ENCODE measurements around the gene MAPK8IP3.

MAPK8IP3 gene

GRCh38 chr16:1749152-1750117 lies 43.4 kb downstream of the MAPK8IP3 start:
- intact Hi-C loops (cut with DNase I; ENCODE audit: low total_unique reads), result no loop called here
- no peak overlapping the region for H3K27ac ChIP-seq
- no peaks in the 10 kb centered on the region for H3K4me1 ChIP-seq
- no peaks in the 10 kb centered on the region for H3K27me3 ChIP-seq
- H3K4me3 ChIP-seq, result no peak overlapping the region
- peaks cover 45 to 94% (median 72%) of the 10 kb centered on the region in 3 donors for H3K36me3 ChIP-seq
- no peak for TF ChIP-seq CTCF (IDR thresholded peaks at IDR 0.05)
- H3K9me3 ChIP-seq, result no peaks in the 10 kb centered on the region
- no peak for DNase-seq

- H3K36me3 ChIP-seq, result peaks cover 49 to 81% (median 57%) of the 10 kb centered on the region in 3 donors
- TF ChIP-seq CTCF (IDR thresholded peaks at IDR 0.05), result no peak
- intact Hi-C loops (cut with DNase I; ENCODE audit: low total_unique reads), result no loop called here
Observed at GRCh38 chr16:1751946-1752345, 46.0 kb downstream of the MAPK8IP3 start.

GRCh38 chr16:1752853-1753252 lies 46.9 kb downstream of the MAPK8IP3 start:
- H3K9me3 ChIP-seq, result no peaks in the 10 kb centered on the region
- DNase-seq, result no peak
- H3K36me3 ChIP-seq, result peaks cover 50 to 79% (median 57%) of the 10 kb centered on the region in 3 donors

More at GRCh38 chr16:1751946-1752345, 46.0 kb downstream of the MAPK8IP3 start:
- H3K9me3 ChIP-seq, result no peaks in the 10 kb centered on the region
- no peaks in the 10 kb centered on the region for H3K27me3 ChIP-seq
- H3K27ac ChIP-seq, result no peak overlapping the region
- H3K4me3 ChIP-seq, result no peak overlapping the region
- H3K4me1 ChIP-seq, result no peaks in the 10 kb centered on the region
- DNase-seq, result no peak

DNA sequence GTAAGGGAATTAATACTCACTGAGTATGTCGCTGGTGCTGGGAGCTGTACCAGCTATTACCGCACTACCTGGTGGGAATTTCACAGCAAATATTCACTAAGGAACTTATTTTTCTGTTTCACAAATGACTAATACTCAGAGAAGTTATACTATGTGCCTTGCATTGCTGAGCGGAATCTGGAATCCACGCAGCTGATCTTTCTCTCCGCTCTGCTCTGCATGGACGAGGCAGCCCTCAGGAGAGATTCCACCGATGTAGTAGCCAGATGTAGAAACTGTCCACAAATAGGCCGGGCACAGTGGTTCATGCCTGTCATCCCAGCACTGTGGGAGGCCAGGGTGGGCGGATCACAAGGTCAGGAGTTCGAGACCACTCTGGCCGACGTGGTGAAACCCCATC lies 48.2 kb downstream of the MAPK8IP3 start:
- H3K27me3 ChIP-seq, result no peaks in the 10 kb centered on the region
- intact Hi-C loops (cut with DNase I; ENCODE audit: low total_unique reads), result no loop called here
- H3K9me3 ChIP-seq, result no peaks in the 10 kb centered on the region
- H3K4me1 ChIP-seq, result no peaks in the 10 kb centered on the region
- H3K4me3 ChIP-seq, result no peak overlapping the region
- no peak for TF ChIP-seq CTCF (IDR thresholded peaks at IDR 0.05)
- no peak overlapping the region for H3K27ac ChIP-seq
- DNase-seq, result no peak
- H3K36me3 ChIP-seq, result peaks cover 39 to 79% (median 53%) of the 10 kb centered on the region in 3 donors

More at GRCh38 chr16:1752853-1753252, 46.9 kb downstream of the MAPK8IP3 start:
- Histone ChIP-seq H3K4me3 (no peak overlapping the region), H3K4me1 (no peaks in the 10 kb centered on the region), H3K27me3 (no peaks in the 10 kb centered on the region), H3K27ac (no peak overlapping the region)
- intact Hi-C loops (cut with DNase I; ENCODE audit: low total_unique reads), result no loop called here
- TF ChIP-seq CTCF (IDR thresholded peaks at IDR 0.05), result no peak

- Histone ChIP-seq H3K4me1 (no peaks in the 10 kb centered on the region), H3K27me3 (no peaks in the 10 kb centered on the region), H3K27ac (no peak overlapping the region), H3K4me3 (no peak overlapping the region), H3K9me3 (no peaks in the 10 kb centered on the region), H3K36me3 (peaks cover 41 to 81% (median 60%) of the 10 kb centered on the region in 3 donors)
- TF ChIP-seq CTCF (IDR thresholded peaks at IDR 0.05), result no peak
- intact Hi-C loops (cut with DNase I; ENCODE audit: low total_unique reads), result no loop called here
- no peak for DNase-seq
Observed at GRCh38 chr16:1757714-1758461, 51.9 kb downstream of the MAPK8IP3 start.

Measured in tibial artery (tissue), 4 donors.